Neural cell (in vitro differentiated cells): ENCODE data around the gene CRMP1.

Source experiments
- EP300 ChIP-seq: fragments of 450-650 bp; conservative IDR thresholded peaks from 2 replicates; pipeline ENCODE4 v1.6.1; 2014; ENCODE audit warnings: antibody characterized with exemption, mild to moderate bottlenecking, moderate library complexity; ENCODE audit not compliant: poor library complexity, severe bottlenecking
- EZH2 ChIP-seq: fragments of 200-600, 300-800 bp; shearing (Covaris generic), sonication (generic); IDR thresholded peaks from 2 replicates; pipeline ENCODE4 v1.6.1; 2014; ENCODE audit warnings: antibody characterized with exemption, low read length, borderline replicate concordance, mild to moderate bottlenecking; ENCODE audit not compliant: insufficient read depth, poor library complexity, severe bottlenecking
- MXI1 ChIP-seq: fragments of 450-650 bp; conservative IDR thresholded peaks from 2 replicates; pipeline ENCODE4 v1.6.1; 2014; ENCODE audit warnings: antibody characterized with exemption, mild to moderate bottlenecking; ENCODE audit not compliant: poor library complexity, severe bottlenecking
- POLR2AphosphoS5 ChIP-seq: IDR thresholded peaks from 2 replicates; pipeline ENCODE4 v1.6.1; 2012
- RAD21 ChIP-seq: fragments of 450-650 bp; conservative IDR thresholded peaks from 2 replicates; pipeline ENCODE4 v1.6.1; 2014; ENCODE audit warnings: antibody characterized with exemption, mild to moderate bottlenecking, moderate library complexity
- REST ChIP-seq: IDR thresholded peaks from 2 replicates; pipeline ENCODE4 v1.6.1; 2012; ENCODE audit warnings: borderline replicate concordance
- SMC3 ChIP-seq: fragments of 450-650 bp; conservative IDR thresholded peaks from 2 replicates; pipeline ENCODE4 v1.6.1; 2014; ENCODE audit warnings: antibody characterized with exemption, mild to moderate bottlenecking, moderate library complexity; ENCODE audit not compliant: poor library complexity
- TAF1 ChIP-seq: IDR thresholded peaks from 2 replicates; pipeline ENCODE4 v1.6.1; 2012; ENCODE audit warnings: low read depth
- TF ChIP-seq, protein P1 (sequence below): fragments of 450-650 bp; IDR thresholded peaks from 2 replicates; pipeline ENCODE4 v1.5.1; 2014; ENCODE audit warnings: antibody characterized with exemption, mild to moderate bottlenecking, moderate library complexity; ENCODE audit not compliant: poor library complexity, severe bottlenecking

DNA sequence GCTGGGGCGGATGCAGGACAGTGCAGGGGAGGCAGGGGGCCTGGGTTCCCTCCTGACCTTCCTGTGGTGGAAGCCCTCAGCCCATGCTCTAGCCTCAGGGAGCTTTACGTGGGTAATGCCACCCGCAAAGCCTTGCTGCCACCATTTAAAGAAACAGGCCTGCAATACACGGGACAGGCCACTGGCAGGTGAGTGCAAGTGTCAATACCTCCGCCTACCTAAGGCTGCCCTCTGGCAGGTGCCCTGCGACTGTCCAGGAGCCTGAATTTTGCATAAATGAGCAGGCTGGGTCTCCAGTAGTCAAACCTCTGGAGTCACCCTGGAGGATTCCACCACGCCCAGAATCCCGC, 5.9 kb downstream of the CRMP1 start:
- TF ChIP-seq, protein P1, sequence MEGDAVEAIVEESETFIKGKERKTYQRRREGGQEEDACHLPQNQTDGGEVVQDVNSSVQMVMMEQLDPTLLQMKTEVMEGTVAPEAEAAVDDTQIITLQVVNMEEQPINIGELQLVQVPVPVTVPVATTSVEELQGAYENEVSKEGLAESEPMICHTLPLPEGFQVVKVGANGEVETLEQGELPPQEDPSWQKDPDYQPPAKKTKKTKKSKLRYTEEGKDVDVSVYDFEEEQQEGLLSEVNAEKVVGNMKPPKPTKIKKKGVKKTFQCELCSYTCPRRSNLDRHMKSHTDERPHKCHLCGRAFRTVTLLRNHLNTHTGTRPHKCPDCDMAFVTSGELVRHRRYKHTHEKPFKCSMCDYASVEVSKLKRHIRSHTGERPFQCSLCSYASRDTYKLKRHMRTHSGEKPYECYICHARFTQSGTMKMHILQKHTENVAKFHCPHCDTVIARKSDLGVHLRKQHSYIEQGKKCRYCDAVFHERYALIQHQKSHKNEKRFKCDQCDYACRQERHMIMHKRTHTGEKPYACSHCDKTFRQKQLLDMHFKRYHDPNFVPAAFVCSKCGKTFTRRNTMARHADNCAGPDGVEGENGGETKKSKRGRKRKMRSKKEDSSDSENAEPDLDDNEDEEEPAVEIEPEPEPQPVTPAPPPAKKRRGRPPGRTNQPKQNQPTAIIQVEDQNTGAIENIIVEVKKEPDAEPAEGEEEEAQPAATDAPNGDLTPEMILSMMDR = no peak
- TF ChIP-seq TAF1 (no peak), EZH2 (no peak), EP300 (no peak), REST (no peak), MXI1 (no peak), POLR2AphosphoS5 (no peak), RAD21 (no peak), SMC3 (no peak)
